ENCODE results near the gene C11orf54.

GRCh38 chr11:93784935-93785360 lies 43.5 kb downstream of the C11orf54 start:
- TF ChIP-seq POLR2AphosphoS5 (IDR thresholded peaks at IDR 0.05; ENCODE audit: low read depth, low read length) = no peak
- no peak for TF ChIP-seq POLR2A (IDR thresholded peaks at IDR 0.05; ENCODE audit: low read depth, low read length)
- no peak for TF ChIP-seq TAF1 (IDR thresholded peaks at IDR 0.05; ENCODE audit: borderline replicate concordance, low read depth, low read length)

Data from GM12892 (cell line).